Stomach (tissue), 9 donors: ENCODE data around the gene SSX5. TPM values are rescaled to one million over a fixed set of nuclear protein-coding genes. Genes with fewer than 3 reads are reported as not detected.
"Not testable (repeated sequence)": the region's sequence is repeated elsewhere in the genome, so short reads cannot be mapped to it uniquely, and the experiment has no call there.

Experiments
- DNase-seq, 2 donors: peaks; one replicate each; pipeline versions ENCODE4 v3.0.0 to v3.0.0-alpha.2; 2013 to 2019
- H3K27ac ChIP-seq, 5 donors: fragments of 200-600 bp in 4 of 5; sonication (generic) in 4 of 5; one replicate each; pipeline ENCODE4 v1.5.1; 2013 to 2019; ENCODE audit warnings: mild to moderate bottlenecking in 1 of 5, moderate library complexity in 1 of 5
- H3K27me3 ChIP-seq, 3 donors: fragments of 200-600 bp; sonication (generic); one replicate each; pipeline ENCODE4 v1.5.1; 2017 to 2019; ENCODE audit warnings: mixed run types in 1 of 3
- H3K36me3 ChIP-seq, 4 donors: fragments of 200-600 bp; sonication (generic); 1 replicate in 3 of 4; 2 replicates in 1 of 4; pipeline ENCODE4 v1.5.1; 2016 to 2019
- H3K4me1 ChIP-seq, 4 donors: fragments of 200-600 bp; sonication (generic); one replicate each; pipeline ENCODE4 v1.5.1; 2016 to 2019
- H3K4me3 ChIP-seq, 4 donors: fragments of 200-600 bp; sonication (generic) in 3 of 4; one replicate each; pipeline ENCODE4 v1.5.1; 2016 to 2019; ENCODE audit warnings: mild to moderate bottlenecking in 1 of 4
- H3K9me3 ChIP-seq, 4 donors: fragments of 200-600 bp; sonication (generic); one replicate each; pipeline ENCODE4 v1.5.1; 2016 to 2019
- EP300 ChIP-seq: sonication (generic); formaldehyde crosslinking; IDR thresholded peaks from one replicate; pipeline ENCODE4 v1.6.1; 2017; ENCODE audit warnings: antibody characterized with exemption
- POLR2A ChIP-seq, 4 donors: fragments of 450-650 bp; IDR thresholded peaks; one replicate each; pipeline ENCODE4 v1.6.1; 2016; ENCODE audit warnings: antibody characterized with exemption in 4 of 4, control low read depth in 2 of 4, mild to moderate bottlenecking in 1 of 4, moderate library complexity in 1 of 4
- POLR2AphosphoS5 ChIP-seq, 3 donors: sonication (generic); formaldehyde crosslinking; IDR thresholded peaks; one replicate each; pipeline ENCODE4 v1.6.1; 2016; ENCODE audit warnings: antibody characterized with exemption in 3 of 3
- WGBS, 5 donors: extraction: QIAGEN DNeasy Blood & Tissue Kit in 3 of 5; methylation state at CpG; one replicate each; pipeline versions ENCODE4 v1.1.5 to v1.1.7; 2013 to 2018; 5-methylcytosine and 5-hydroxymethylcytosine counted together
- intact Hi-C: fragments of 100-400 bp; cut with DNase I; formaldehyde crosslinking; loops from one replicate; pipeline ENCODE4 v1.15.1; 2023; ENCODE audit warnings: low total_unique reads
- polyA plus RNA-seq, 3 donors: library from polyadenylated mRNA; stranded (reverse); fragments of 200-250 nt; gene quantifications; one replicate each; pipeline ENCODE4 v1.2.3, GENCODE V29; 2013
- total RNA-seq, 5 donors: library from RNA; depleted of rRNA; stranded (reverse); fragments of >200 nt; gene quantifications; one replicate each; pipeline versions ENCODE4 v1.1.0 to v1.2.3, GENCODE V29; 2014 to 2016
- TF ChIP-seq, protein P1 (sequence below), 7 experiments: fragments of 450-650 bp in 4 of 7; fragments of 200-600 bp in 3 of 7; sonication (generic) in 3 of 7; IDR thresholded peaks; one replicate each; pipeline ENCODE4 v1.5.1; 2016 to 2019; ENCODE audit warnings: antibody characterized with exemption in 7 of 7, control low read depth in 2 of 7, mild to moderate bottlenecking in 1 of 7
- donor health status: healthy with polysubstance abuse.
- donor health status: Bipolar disorder and iron deficiency.
- donor health status: healthy.

Gene SSX5
- total and polyA plus RNA-seq, 8 donors, result not detected

DNA sequence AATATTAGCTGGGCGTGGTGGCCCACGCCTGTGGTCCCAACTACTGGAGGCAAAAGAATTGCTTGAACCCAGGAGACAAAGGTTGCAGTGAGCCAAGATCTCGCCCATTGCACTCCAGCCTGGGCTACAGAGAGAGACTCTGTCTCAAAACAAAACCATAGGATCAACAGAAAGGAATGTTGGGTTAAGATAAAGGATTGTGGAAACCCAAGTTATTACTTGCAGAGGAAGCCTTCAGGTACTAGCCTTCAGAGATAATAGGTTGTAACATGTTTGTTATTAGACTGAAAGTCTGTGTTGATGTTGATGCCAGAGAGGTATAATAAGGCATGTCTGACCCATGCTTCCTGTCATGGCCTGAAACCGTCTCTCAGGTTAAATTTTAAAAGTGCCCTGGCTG lies 16.9 kb downstream of the SSX5 start:
- no peaks in the 10 kb centered on the region for H3K4me1 ChIP-seq
- H3K27ac ChIP-seq, result no peak overlapping the region
- no peak for DNase-seq
- no peak overlapping the region for H3K4me3 ChIP-seq
- 64 to 86% (median 77%) methylated on average over 4 of the region's 4 CpGs for WGBS, 5 donors
- H3K9me3 ChIP-seq, result no peaks in the 10 kb centered on the region
- H3K27me3 ChIP-seq, result peaks cover 0 to 5% (median 0%) of the 10 kb centered on the region in 3 donors
- TF ChIP-seq POLR2AphosphoS5 (IDR thresholded peaks at IDR 0.05) (no peak), EP300 (no peak), POLR2A (IDR thresholded peaks at IDR 0.05) (no peak)
- TF ChIP-seq, protein P1, sequence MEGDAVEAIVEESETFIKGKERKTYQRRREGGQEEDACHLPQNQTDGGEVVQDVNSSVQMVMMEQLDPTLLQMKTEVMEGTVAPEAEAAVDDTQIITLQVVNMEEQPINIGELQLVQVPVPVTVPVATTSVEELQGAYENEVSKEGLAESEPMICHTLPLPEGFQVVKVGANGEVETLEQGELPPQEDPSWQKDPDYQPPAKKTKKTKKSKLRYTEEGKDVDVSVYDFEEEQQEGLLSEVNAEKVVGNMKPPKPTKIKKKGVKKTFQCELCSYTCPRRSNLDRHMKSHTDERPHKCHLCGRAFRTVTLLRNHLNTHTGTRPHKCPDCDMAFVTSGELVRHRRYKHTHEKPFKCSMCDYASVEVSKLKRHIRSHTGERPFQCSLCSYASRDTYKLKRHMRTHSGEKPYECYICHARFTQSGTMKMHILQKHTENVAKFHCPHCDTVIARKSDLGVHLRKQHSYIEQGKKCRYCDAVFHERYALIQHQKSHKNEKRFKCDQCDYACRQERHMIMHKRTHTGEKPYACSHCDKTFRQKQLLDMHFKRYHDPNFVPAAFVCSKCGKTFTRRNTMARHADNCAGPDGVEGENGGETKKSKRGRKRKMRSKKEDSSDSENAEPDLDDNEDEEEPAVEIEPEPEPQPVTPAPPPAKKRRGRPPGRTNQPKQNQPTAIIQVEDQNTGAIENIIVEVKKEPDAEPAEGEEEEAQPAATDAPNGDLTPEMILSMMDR (IDR thresholded peaks at IDR 0.05), result no peak
- no peaks in the 10 kb centered on the region for H3K36me3 ChIP-seq
- intact Hi-C loops, result no loop called here

DNA sequence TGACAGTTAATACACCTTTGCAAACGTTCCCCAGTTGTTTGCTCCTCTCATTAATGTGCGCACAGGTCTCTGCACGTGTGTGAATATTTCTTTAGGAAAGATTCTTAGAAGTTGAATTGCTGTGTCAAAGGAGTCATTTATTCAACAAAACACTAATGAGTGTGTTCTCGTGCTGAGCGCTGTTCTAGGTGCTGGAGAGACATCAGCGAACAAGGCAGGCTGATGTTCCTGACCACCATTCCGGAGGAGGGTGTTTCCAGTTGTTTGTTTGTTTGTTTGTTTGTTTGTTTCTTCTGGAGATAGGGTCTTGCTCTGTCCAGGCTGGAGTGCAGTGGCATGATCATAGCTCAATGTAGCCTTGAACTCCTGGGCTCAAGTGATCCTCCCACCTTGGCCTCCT lies 30.3 kb downstream of the SSX5 start:
- H3K27me3 ChIP-seq, H3K4me1 ChIP-seq, intact Hi-C loops, H3K4me3 ChIP-seq, H3K9me3 ChIP-seq, DNase-seq, H3K36me3 ChIP-seq, H3K27ac ChIP-seq: not testable (repeated sequence)
- WGBS, 5 donors, result 52 to 69% (median 57%) methylated on average over 4 to 7 of the region's 7 CpGs

DNA sequence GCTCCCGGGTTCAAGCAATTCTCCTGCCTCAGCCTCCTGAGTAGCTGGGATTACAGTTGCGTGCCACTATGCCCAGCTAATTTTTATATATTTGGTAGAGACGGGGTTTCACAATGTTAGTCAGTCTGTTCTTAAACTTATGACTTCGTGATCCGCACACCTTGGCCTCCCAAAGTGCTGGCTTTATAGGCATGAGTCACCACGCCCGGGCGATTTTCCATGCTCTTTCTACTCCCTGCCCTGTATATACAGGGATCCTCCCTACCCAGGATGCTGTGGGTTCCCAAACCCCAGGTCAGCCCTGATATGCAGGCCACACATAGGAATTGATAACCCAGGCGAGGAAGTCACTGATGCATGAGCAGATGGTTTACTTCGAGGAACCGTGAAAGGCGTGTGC lies 31.4 kb downstream of the SSX5 start:
- Histone ChIP-seq H3K4me1 (no peaks in the 10 kb centered on the region), H3K27me3 (peaks cover 0 to 9% (median 0%) of the 10 kb centered on the region in 3 donors), H3K27ac (no peak overlapping the region), H3K4me3 (no peak overlapping the region), H3K9me3 (no peaks in the 10 kb centered on the region), H3K36me3 (no peaks in the 10 kb centered on the region)
- intact Hi-C loops, result no loop called here
- TF ChIP-seq POLR2AphosphoS5 (IDR thresholded peaks at IDR 0.05), result no peak
- no peak for TF ChIP-seq EP300
- no peak for TF ChIP-seq POLR2A (IDR thresholded peaks at IDR 0.05)
- TF ChIP-seq, protein P1 (IDR thresholded peaks at IDR 0.05), result no peak
- 81 to 98% (median 84%) methylated on average over 8 to 12 of the region's 12 CpGs for WGBS, 5 donors
- no peak for DNase-seq

- no peaks in the 10 kb centered on the region for H3K9me3 ChIP-seq
- WGBS, 5 donors, result 82 to 98% (median 89%) methylated on average over 12 of the region's 12 CpGs
Measured at GRCh38 chrX:48156014-48156413, 40.6 kb downstream of the SSX5 start.

DNA sequence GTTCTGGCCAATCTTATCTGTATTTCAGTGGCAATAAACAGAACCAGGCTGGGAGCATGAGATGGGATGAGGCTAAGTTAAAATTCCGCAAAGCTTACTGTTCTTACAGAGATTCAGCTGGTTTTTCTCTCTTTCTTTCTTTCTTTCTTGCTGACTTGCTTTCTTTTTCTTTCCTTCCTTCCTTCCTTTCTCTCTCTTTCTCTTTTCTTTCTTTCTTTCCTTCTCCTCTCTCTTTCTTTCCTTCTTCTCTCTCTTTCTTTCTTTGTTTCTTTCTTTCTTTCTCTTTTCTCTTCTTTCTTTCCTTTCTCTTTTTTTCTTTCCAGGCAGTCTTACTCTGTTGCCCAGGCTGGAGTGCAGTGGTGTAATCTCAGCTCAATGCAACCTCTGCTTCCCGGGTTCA lies 41.8 kb downstream of the SSX5 start:
- intact Hi-C loops, result no loop called here
- 77 to 100% (median 80%) methylated on average over 2 of the region's 2 CpGs for WGBS, 5 donors
- TF ChIP-seq POLR2AphosphoS5 (IDR thresholded peaks at IDR 0.05) (no peak), POLR2A (IDR thresholded peaks at IDR 0.05) (no peak), EP300 (no peak)
- TF ChIP-seq, protein P1 (IDR thresholded peaks at IDR 0.05), result no peak
- no peaks in the 10 kb centered on the region for H3K36me3 ChIP-seq
- H3K4me3 ChIP-seq, result no peak overlapping the region
- no peaks in the 10 kb centered on the region for H3K9me3 ChIP-seq
- no peaks in the 10 kb centered on the region for H3K4me1 ChIP-seq
- no peak overlapping the region for H3K27ac ChIP-seq
- no peak for DNase-seq
- no peaks in the 10 kb centered on the region for H3K27me3 ChIP-seq

More at GRCh38 chrX:48156014-48156413, 40.6 kb downstream of the SSX5 start:
- no peak overlapping the region for H3K4me3 ChIP-seq
- no peak for DNase-seq
- intact Hi-C loops, result no loop called here
- H3K36me3 ChIP-seq, result no peaks in the 10 kb centered on the region
- H3K27me3 ChIP-seq, result no peaks in the 10 kb centered on the region
- TF ChIP-seq, protein P1 (IDR thresholded peaks at IDR 0.05), result no peak
- H3K27ac ChIP-seq, result no peak overlapping the region
- no peaks in the 10 kb centered on the region for H3K4me1 ChIP-seq
